Daoy (cell line): Measurements from ENCODE around the gene TEX12. TPM values are rescaled to one million over a fixed set of nuclear protein-coding genes. Genes with fewer than 3 reads are reported as not detected.
A peak's percentile ranks its signal among the peaks of the same experiment; 100 is the strongest.
"Not testable (repeated sequence)": the region's sequence is repeated elsewhere in the genome, so short reads cannot be mapped to it uniquely, and the experiment has no call there.

Experiments
- DNase-seq: peaks from one replicate; pipeline ENCODE4 v3.0.0-alpha.2; 2015; ENCODE audit warnings: low read depth
- total RNA-seq: library from RNA; depleted of rRNA; stranded (reverse); fragments of >200 nt; shearing (Covaris generic); gene quantifications from 2 replicates; pipeline ENCODE4 v1.2.3, GENCODE V29; 2014; rRNA removed

The TEX12 gene
- total RNA-seq: not detected in 2 replicates

- no peak for DNase-seq
These were observed at the start of gene TEX12 for GRCh38 chr11:112167145-112167544. Gene TEX12 (plus strand): TSS chr11:112167372. CDS start chr11:112169269, 1,897 bp downstream.

- no peak for DNase-seq
These were observed 49.0 kb upstream of the TEX12 start for GRCh38 chr11:112118176-112118575.

GRCh38 chr11:112121981-112122615, 45.1 kb upstream of the TEX12 start:
- no peak for DNase-seq

GRCh38 chr11:112123129-112123528, 44.0 kb upstream of the TEX12 start:
- DNase-seq: no peak

GRCh38 chr11:112127056-112127455, 40.1 kb upstream of the TEX12 start:
- DNase-seq: no peak

- DNase-seq: peak; percentile 82
These were observed 38.6 kb upstream of the TEX12 start for GRCh38 chr11:112128483-112129121.

GRCh38 chr11:112129656-112130055, 37.5 kb upstream of the TEX12 start:
- DNase-seq: no peak

GRCh38 chr11:112132737-112133136, 34.4 kb upstream of the TEX12 start:
- peak; percentile 7 for DNase-seq

GRCh38 chr11:112134473-112134872, 32.7 kb upstream of the TEX12 start:
- no peak for DNase-seq

GRCh38 chr11:112143597-112143996, 23.6 kb upstream of the TEX12 start:
- no peak for DNase-seq

GRCh38 chr11:112150517-112150916, 16.7 kb upstream of the TEX12 start:
- DNase-seq: no peak

GRCh38 chr11:112156153-112156955, 10.8 kb upstream of the TEX12 start:
- no peak for DNase-seq

GRCh38 chr11:112156956-112157766, 10.0 kb upstream of the TEX12 start:
- DNase-seq: peak; percentile 94

- peak; percentile 5 for DNase-seq
These were observed 7.8 kb upstream of the TEX12 start for GRCh38 chr11:112159098-112160065.

- no peak for DNase-seq
These were observed 6.9 kb upstream of the TEX12 start for GRCh38 chr11:112160091-112160848.

- no peak for DNase-seq
These were observed 6.2 kb upstream of the TEX12 start for GRCh38 chr11:112161012-112161411.

GRCh38 chr11:112162200-112162599, 5.0 kb upstream of the TEX12 start:
- DNase-seq: not testable (repeated sequence)

GRCh38 chr11:112162761-112163546, 4.2 kb upstream of the TEX12 start:
- no peak for DNase-seq
